NK-92 treated with Interleukin-12 subunit alpha and Interleukin-12 subunit beta, amount 100 ng/mL, for 24 hours (cell line): ENCODE data around the gene C9orf50.
A peak's percentile ranks its signal among the peaks of the same experiment; 100 is the strongest.
"Not testable (repeated sequence)": the region's sequence is repeated elsewhere in the genome, so short reads cannot be mapped to it uniquely, and the experiment has no call there.

Source experiments
- DNase-seq: peaks from one replicate; lab custom pipeline; 2025; lab: John Stamatoyannopoulos, UW

The C9orf50 gene

GRCh38 chr9:129620669-129621295 lies at the start of gene C9orf50:
Gene C9orf50 (minus strand): TSS chr9:129621101. CDS start chr9:129620574, 527 bp downstream.
- DNase-seq = no peak

- DNase-seq = no peak
These were observed 49.0 kb upstream of the C9orf50 start for GRCh38 chr9:129669946-129670345.

GRCh38 chr9:129669141-129669718 lies 48.3 kb upstream of the C9orf50 start:
- no peak for DNase-seq

- no peak for DNase-seq
These were observed 46.9 kb upstream of the C9orf50 start for GRCh38 chr9:129667850-129668249.

- no peak for DNase-seq
These were observed 46.5 kb upstream of the C9orf50 start for GRCh38 chr9:129667378-129667777.

GRCh38 chr9:129666575-129666974 lies 45.7 kb upstream of the C9orf50 start:
- DNase-seq = no peak

GRCh38 chr9:129665814-129666520 lies 45.1 kb upstream of the C9orf50 start:
- DNase-seq = no peak

- DNase-seq = no peak
These were observed 44.5 kb upstream of the C9orf50 start, which contains the start of gene PRRX2 for GRCh38 chr9:129665389-129665775. Gene PRRX2 (plus strand): TSS chr9:129665647. CDS start chr9:129665868, 221 bp downstream.

GRCh38 chr9:129664746-129665388 lies 44.0 kb upstream of the C9orf50 start:
- no peak for DNase-seq

GRCh38 chr9:129662239-129662638 lies 41.3 kb upstream of the C9orf50 start:
- not testable (repeated sequence) for DNase-seq

GRCh38 chr9:129661029-129661428 lies 40.1 kb upstream of the C9orf50 start:
- DNase-seq = no peak

- DNase-seq = peak; percentile 43
These were observed 36.0 kb upstream of the C9orf50 start for GRCh38 chr9:129656795-129657390.

GRCh38 chr9:129655696-129656095 lies 34.8 kb upstream of the C9orf50 start:
- DNase-seq = no peak

- DNase-seq = no peak
These were observed 34.3 kb upstream of the C9orf50 start for GRCh38 chr9:129655154-129655553.

GRCh38 chr9:129654554-129655040 lies 33.7 kb upstream of the C9orf50 start:
- no peak for DNase-seq

GRCh38 chr9:129653823-129654553 lies 33.1 kb upstream of the C9orf50 start:
- no peak for DNase-seq

- no peak for DNase-seq
These were observed 29.9 kb upstream of the C9orf50 start for GRCh38 chr9:129650680-129651235.

GRCh38 chr9:129649726-129650679 lies 29.1 kb upstream of the C9orf50 start:
- no peak for DNase-seq

GRCh38 chr9:129648764-129649115 lies 27.8 kb upstream of the C9orf50 start:
- no peak for DNase-seq
